ENCODE results near the gene EIF1. TPM values are rescaled to one million over a fixed set of nuclear protein-coding genes. Genes with fewer than 3 reads are reported as not detected.
A peak's percentile ranks its signal among the peaks of the same experiment; 100 is the strongest.

Gene EIF1
- total and polyA plus RNA-seq, 2 of the 8 experiments (the other 6 are each of a cell fraction or from before 2014, with no cell fraction given) = 175 to 539 TPM

DNA sequence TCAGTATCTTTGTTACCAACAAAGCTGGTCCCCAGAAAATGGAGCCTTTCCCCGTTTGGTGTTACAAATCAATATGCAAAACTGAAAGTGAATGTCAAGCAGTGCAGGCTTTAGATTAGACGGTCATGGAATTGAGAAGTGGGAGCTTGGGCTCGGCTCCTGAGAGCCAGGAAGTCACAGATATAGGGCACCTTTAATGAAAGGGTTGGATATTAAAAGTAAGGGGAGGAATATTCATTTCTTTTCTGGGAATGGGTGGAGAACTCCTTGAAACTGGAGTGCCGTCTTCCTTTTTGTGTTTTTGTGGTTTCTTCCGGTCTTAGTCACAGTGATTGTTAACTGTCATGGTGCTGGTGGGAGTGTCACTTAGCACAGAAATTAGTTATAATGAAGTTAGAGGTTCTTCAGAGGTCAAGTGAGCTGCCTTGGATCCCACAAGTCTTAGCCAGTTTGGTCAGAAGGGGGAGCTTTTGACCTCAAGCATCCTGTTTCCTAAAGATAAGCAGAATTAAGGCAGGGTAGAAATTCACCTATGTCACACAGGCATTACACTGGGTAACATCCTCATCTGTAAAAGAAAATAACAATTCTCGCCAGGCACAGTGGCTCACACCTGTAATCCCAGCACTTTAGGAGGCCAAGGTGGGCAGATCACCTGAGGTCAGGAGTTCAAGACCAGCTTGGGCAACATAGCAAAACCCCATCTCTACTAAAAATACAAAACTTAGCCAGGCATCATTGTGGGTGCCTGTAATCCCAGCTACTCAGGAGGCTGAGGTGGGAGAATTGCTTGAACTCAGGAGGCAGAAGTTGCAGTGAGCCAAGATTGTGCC lies 9.6 kb upstream of the EIF1 start:
- H3K23ac ChIP-seq (ENCODE audit: insufficient read length) = no peak overlapping the region
- TF ChIP-seq EZH2 (IDR thresholded peaks at IDR 0.05; ENCODE audit: low read depth, low read length, severe bottlenecking) = no peak
- TF ChIP-seq KDM5A (IDR thresholded peaks at IDR 0.05; ENCODE audit: low read length) = no peak
- no peak for TF ChIP-seq EP300 (IDR thresholded peaks at IDR 0.05; ENCODE audit: borderline replicate concordance in 1 of 2, low read depth in 2 of 2, low read length in 2 of 2)
- 0 out of 4 replicates have a peak, but pooled peaks of 1 of the 2 experiments have one; percentile 23 for TF ChIP-seq RAD21 (IDR thresholded peaks at IDR 0.05 in 1 of 2, conservative IDR thresholded peaks at IDR 0.05 in 1 of 2; ENCODE audit: low read depth in 2 of 2, low read length in 2 of 2)
- TF ChIP-seq POU5F1 (IDR thresholded peaks at IDR 0.05; ENCODE audit: low read depth, low read length) = no peak
- TF ChIP-seq, protein P1, sequence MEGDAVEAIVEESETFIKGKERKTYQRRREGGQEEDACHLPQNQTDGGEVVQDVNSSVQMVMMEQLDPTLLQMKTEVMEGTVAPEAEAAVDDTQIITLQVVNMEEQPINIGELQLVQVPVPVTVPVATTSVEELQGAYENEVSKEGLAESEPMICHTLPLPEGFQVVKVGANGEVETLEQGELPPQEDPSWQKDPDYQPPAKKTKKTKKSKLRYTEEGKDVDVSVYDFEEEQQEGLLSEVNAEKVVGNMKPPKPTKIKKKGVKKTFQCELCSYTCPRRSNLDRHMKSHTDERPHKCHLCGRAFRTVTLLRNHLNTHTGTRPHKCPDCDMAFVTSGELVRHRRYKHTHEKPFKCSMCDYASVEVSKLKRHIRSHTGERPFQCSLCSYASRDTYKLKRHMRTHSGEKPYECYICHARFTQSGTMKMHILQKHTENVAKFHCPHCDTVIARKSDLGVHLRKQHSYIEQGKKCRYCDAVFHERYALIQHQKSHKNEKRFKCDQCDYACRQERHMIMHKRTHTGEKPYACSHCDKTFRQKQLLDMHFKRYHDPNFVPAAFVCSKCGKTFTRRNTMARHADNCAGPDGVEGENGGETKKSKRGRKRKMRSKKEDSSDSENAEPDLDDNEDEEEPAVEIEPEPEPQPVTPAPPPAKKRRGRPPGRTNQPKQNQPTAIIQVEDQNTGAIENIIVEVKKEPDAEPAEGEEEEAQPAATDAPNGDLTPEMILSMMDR (IDR thresholded peaks at IDR 0.05; ENCODE audit: control extremely low read depth in 1 of 3, insufficient read depth in 1 of 3, low read depth in 1 of 3, low read length in 3 of 3) = peak in 2 of 3 experiments; percentile 24 to 28; a peak in 1 of 4 replicates
- H3K4me2 ChIP-seq (ENCODE audit: insufficient read depth in 1 of 2, low read depth in 2 of 2, low read length in 2 of 2) = peak overlapping the region in 1 of 2 experiments; percentile 8; a peak in 1 of 4 replicates
- WGBS, 2 experiments (ENCODE audit: extremely low coverage in 1 of 2, insufficient coverage in 1 of 2, insufficient read length in 1 of 2, insufficient replicate concordance in 2 of 2, low coverage in 1 of 2, low lambda C conversion rate in 2 of 2, missing lambda C conversion rate in 1 of 2) = 69% methylated on average over 6 of the region's 6 CpGs; no CpG with 5 or more reads in 1 of the 2 experiments
- H2AK5ac ChIP-seq (ENCODE audit: low read depth, low read length) = no peak overlapping the region
- H3K56ac ChIP-seq (replicated peaks; ENCODE audit: insufficient read length, low read depth, low read length) = no peak overlapping the region
- DNase-seq (ENCODE audit: low read depth in 1 of 2, low spot score in 2 of 2) = no peak
- no peak overlapping the region for H3K4ac ChIP-seq (replicated peaks; ENCODE audit: insufficient read length, low read depth, low read length)
- no peak overlapping the region for H4K5ac ChIP-seq (ENCODE audit: insufficient read length, low read depth, low read length)
- no peak overlapping the region for H3K14ac ChIP-seq (ENCODE audit: insufficient read length)
- no peak overlapping the region for H4K8ac ChIP-seq (ENCODE audit: extremely low read depth, insufficient read depth, low read length)
- no peak for FAIRE-seq
- H4K91ac ChIP-seq (replicated peaks; ENCODE audit: insufficient read length, low read length) = no peak overlapping the region
- no peaks in the 10 kb centered on the region for H3K36me3 ChIP-seq (ENCODE audit: control insufficient read depth in 2 of 4, insufficient read depth in 4 of 4, low read length in 3 of 4)
- peaks cover 2 to 22% (median 11%) of the 10 kb centered on the region in 4 experiments; a peak in 6 of 7 replicates for H3K4me1 ChIP-seq (replicated peaks in 1 of 4; ENCODE audit: control insufficient read depth in 3 of 4, insufficient read depth in 4 of 4, low read length in 3 of 4)
- H3K18ac ChIP-seq (ENCODE audit: extremely low read depth, low read length) = no peak overlapping the region
- H3K27me3 ChIP-seq (replicated peaks in 1 of 4; ENCODE audit: control insufficient read depth in 3 of 4, extremely low read depth in 1 of 4, insufficient read depth in 3 of 4, low read length in 3 of 4) = no peaks in the 10 kb centered on the region
- ChIA-PET POLR2A (ENCODE audit: partially characterized antibody) (interaction anchor here (0.9 to 9.2 kb wide), 7 partner anchors 9 to 151 kb away, joined by 4 to 233 read pairs (median 5); partner anchors contain the start of genes EIF1 and KRT19), CTCF (ENCODE audit: partially characterized antibody) (interaction anchor here (0.6 to 7.1 kb wide), 10 partner anchors 11 to 1540 kb away, joined by 3 to 59 read pairs (median 5); no protein-coding TSS in a partner anchor)
- no peak overlapping the region for H3K9ac ChIP-seq (replicated peaks in 1 of 4; ENCODE audit: extremely low read depth in 1 of 4, low read depth in 3 of 4, low read length in 3 of 4)
- no peaks in the 10 kb centered on the region for H4K20me1 ChIP-seq (replicated peaks in 1 of 2; ENCODE audit: control insufficient read depth in 1 of 2, insufficient read depth in 2 of 2, low read length in 2 of 2)
- no peak overlapping the region for H2BK20ac ChIP-seq (ENCODE audit: low read length)
- no peak overlapping the region for H2BK12ac ChIP-seq (ENCODE audit: low read depth, low read length)
- H3K23me2 ChIP-seq (ENCODE audit: low read depth, low read length) = no peaks in the 10 kb centered on the region
- no peak overlapping the region for H2AFZ ChIP-seq (ENCODE audit: low read length)
- H3K79me1 ChIP-seq (ENCODE audit: low read depth, low read length) = no peaks in the 10 kb centered on the region
- 0 out of 2 replicates have a peak overlapping the region, but pooled peaks have one; percentile 61 for H2BK5ac ChIP-seq (ENCODE audit: low read depth, low read length)
- H3K27ac ChIP-seq (ENCODE audit: low read depth, low read length) = no peak overlapping the region
- H3K9me3 ChIP-seq (ENCODE audit: insufficient read depth in 2 of 2, low read depth in 1 of 2, low read length in 1 of 2) = no peaks in the 10 kb centered on the region
- H2BK15ac ChIP-seq (ENCODE audit: low read length) = no peak overlapping the region
- no peaks in the 10 kb centered on the region for H3K79me2 ChIP-seq (ENCODE audit: control insufficient read depth in 1 of 2, insufficient read depth in 2 of 2, low read length in 2 of 2)
- no peak overlapping the region for H2BK120ac ChIP-seq (replicated peaks; ENCODE audit: low read depth, low read length)
- no peak overlapping the region for H3K4me3 ChIP-seq (ENCODE audit: extremely low read depth in 1 of 4, insufficient read depth in 2 of 4, low read depth in 3 of 4, low read length in 4 of 4)
